Measurements from ENCODE around the gene LAMA5. TPM values are rescaled to one million over a fixed set of nuclear protein-coding genes. Genes with fewer than 3 reads are reported as not detected.

LAMA5 gene
- total RNA-seq, 1 experiment from 2014 or later: 321 TPM

DNA sequence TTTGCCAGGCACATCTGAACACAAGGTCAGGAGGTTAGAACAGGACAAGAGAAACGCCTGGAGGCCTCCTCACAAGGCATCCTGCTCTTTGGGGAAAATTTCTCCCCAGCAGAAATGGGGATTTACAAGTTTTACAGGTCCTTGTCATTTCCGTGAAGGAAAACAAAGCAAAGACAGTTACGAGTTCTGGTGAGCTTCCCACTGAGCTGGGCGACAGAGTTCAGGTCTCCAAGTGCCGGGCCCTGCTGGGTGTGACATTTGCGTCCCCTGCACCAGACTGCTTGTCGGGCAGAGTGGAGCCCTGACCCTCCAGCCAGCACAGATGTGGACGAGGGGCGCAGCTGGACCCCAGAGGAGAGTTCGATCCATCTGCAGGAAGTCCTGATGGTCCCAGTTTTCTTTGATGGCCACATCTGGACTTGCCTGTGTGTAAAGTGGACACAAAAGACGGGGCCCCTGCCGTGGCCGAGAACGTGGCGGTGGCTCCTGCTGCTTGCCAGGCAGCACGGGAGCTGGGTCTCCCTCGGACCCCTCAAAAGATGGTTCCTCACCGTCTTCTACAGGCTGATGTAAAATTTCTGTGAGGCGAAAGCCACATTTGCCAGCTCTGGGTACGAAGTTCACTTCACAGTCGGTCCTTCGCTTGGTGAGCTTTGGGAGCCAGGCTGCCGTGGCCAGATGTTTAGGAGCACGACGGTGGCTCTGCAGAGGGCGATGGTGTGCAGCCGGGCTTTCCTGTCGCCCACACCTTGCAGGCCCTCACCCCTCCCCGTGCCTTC is 69.5 kb downstream of the LAMA5 start:
- ChIA-PET POLR2A (no interaction called here), CTCF (no interaction called here), RAD21 (ENCODE audit: low non-redundant PET in 1 of 2, low total read pairs in 2 of 2, uncharacterized antibody in 2 of 2, unreplicated experiment in 2 of 2) (no interaction called here)
- H3K27ac ChIP-seq (ENCODE audit: low read depth, low read length): no peak overlapping the region
- no peak overlapping the region for H3K4me3 ChIP-seq (replicated peaks in 1 of 2; ENCODE audit: low read depth in 1 of 2, low read length in 2 of 2)
- H3K4me1 ChIP-seq (ENCODE audit: control insufficient read depth in 1 of 2, insufficient read depth in 2 of 2, low read length in 2 of 2): peaks cover 5 to 14% of the 10 kb centered on the region in 2 experiments; a peak in 3 of 4 replicates
- H3K27me3 ChIP-seq (ENCODE audit: insufficient read depth, low read length): no peaks in the 10 kb centered on the region
- H3K9me3 ChIP-seq (ENCODE audit: control insufficient read depth in 1 of 2, insufficient read depth in 1 of 2, low read depth in 1 of 2, low read length in 2 of 2): no peaks in the 10 kb centered on the region
- peaks cover 5% of the 10 kb centered on the region in 2 experiments; a peak in 1 of 4 replicates for H3K36me3 ChIP-seq (ENCODE audit: control insufficient read depth in 1 of 2, insufficient read depth in 2 of 2, low read length in 2 of 2)
- H3K4me2 ChIP-seq (ENCODE audit: low read length): no peak overlapping the region
- no peak overlapping the region for H3K9ac ChIP-seq (ENCODE audit: low read length)
- no TSS peak for BruUV-seq (replicated peaks)
- H2AFZ ChIP-seq (ENCODE audit: low read depth, low read length, poor library complexity, severe bottlenecking): no peak overlapping the region
- no peaks in the 10 kb centered on the region for H4K20me1 ChIP-seq (ENCODE audit: insufficient read depth)
- H3K9me2 ChIP-seq (ENCODE audit: insufficient read depth): no peaks in the 10 kb centered on the region
- no peaks in the 10 kb centered on the region for H3K79me2 ChIP-seq (ENCODE audit: insufficient read depth, low read length)
- ATAC-seq (no peak), DNase-seq (ENCODE audit: low read depth, low spot score) (no peak)
- intact Hi-C loops (cut with micrococcal nuclease): no loop called here
- TF ChIP-seq, protein P1, sequence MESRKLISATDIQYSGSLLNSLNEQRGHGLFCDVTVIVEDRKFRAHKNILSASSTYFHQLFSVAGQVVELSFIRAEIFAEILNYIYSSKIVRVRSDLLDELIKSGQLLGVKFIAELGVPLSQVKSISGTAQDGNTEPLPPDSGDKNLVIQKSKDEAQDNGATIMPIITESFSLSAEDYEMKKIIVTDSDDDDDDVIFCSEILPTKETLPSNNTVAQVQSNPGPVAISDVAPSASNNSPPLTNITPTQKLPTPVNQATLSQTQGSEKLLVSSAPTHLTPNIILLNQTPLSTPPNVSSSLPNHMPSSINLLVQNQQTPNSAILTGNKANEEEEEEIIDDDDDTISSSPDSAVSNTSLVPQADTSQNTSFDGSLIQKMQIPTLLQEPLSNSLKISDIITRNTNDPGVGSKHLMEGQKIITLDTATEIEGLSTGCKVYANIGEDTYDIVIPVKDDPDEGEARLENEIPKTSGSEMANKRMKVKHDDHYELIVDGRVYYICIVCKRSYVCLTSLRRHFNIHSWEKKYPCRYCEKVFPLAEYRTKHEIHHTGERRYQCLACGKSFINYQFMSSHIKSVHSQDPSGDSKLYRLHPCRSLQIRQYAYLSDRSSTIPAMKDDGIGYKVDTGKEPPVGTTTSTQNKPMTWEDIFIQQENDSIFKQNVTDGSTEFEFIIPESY (IDR thresholded peaks at IDR 0.05; ENCODE audit: extremely low read depth, insufficient replicate concordance, low read length): no peak
- TF ChIP-seq RAD21 (IDR thresholded peaks at IDR 0.05; ENCODE audit: low read depth): 0 out of 2 replicates have a peak, but pooled peaks have one; percentile 9
- TF ChIP-seq ELF1 (IDR thresholded peaks at IDR 0.05; ENCODE audit: borderline replicate concordance, low read depth): no peak
- TF ChIP-seq, protein P2, sequence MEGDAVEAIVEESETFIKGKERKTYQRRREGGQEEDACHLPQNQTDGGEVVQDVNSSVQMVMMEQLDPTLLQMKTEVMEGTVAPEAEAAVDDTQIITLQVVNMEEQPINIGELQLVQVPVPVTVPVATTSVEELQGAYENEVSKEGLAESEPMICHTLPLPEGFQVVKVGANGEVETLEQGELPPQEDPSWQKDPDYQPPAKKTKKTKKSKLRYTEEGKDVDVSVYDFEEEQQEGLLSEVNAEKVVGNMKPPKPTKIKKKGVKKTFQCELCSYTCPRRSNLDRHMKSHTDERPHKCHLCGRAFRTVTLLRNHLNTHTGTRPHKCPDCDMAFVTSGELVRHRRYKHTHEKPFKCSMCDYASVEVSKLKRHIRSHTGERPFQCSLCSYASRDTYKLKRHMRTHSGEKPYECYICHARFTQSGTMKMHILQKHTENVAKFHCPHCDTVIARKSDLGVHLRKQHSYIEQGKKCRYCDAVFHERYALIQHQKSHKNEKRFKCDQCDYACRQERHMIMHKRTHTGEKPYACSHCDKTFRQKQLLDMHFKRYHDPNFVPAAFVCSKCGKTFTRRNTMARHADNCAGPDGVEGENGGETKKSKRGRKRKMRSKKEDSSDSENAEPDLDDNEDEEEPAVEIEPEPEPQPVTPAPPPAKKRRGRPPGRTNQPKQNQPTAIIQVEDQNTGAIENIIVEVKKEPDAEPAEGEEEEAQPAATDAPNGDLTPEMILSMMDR (IDR thresholded peaks at IDR 0.05 in 2 of 3, conservative IDR thresholded peaks at IDR 0.05 in 1 of 3; ENCODE audit: borderline replicate concordance in 1 of 3, insufficient read depth in 1 of 3, low read depth in 2 of 3, low read length in 2 of 3): peak in 1 of 3 experiments; percentile 13; a peak in 1 of 6 replicates
